DMS53 treated with DMSO at 0.1 percent for 48 hours (cell line): ENCODE results near the gene KCTD7.
"Not testable (repeated sequence)": the region's sequence is repeated elsewhere in the genome, so short reads cannot be mapped to it uniquely, and the experiment has no call there.

ENCODE experiments used
- DNase-seq: peaks from one replicate; lab custom pipeline; 2025; ENCODE audit not compliant: unreplicated experiment; lab: John Stamatoyannopoulos, UW

KCTD7 gene

GRCh38 chr7:66615699-66616098, 13.0 kb upstream of the KCTD7 start:
- DNase-seq: no peak

GRCh38 chr7:66617295-66617694, 11.4 kb upstream of the KCTD7 start:
- DNase-seq: no peak

GRCh38 chr7:66619341-66619948, 9.2 kb upstream of the KCTD7 start:
- not testable (repeated sequence) for DNase-seq

GRCh38 chr7:66626331-66626934, 2.2 kb upstream of the KCTD7 start:
- no peak for DNase-seq

- no peak for DNase-seq
These were observed 1.5 kb upstream of the KCTD7 start for GRCh38 chr7:66627151-66627681.

GRCh38 chr7:66627881-66628360, 760 bp upstream of the KCTD7 start:
- DNase-seq: no peak

GRCh38 chr7:66629222-66630062, 761 bp downstream of the KCTD7 start:
- DNase-seq: no peak

- DNase-seq: no peak
These were observed 1.9 kb downstream of the KCTD7 start for GRCh38 chr7:66630531-66630930.

GRCh38 chr7:66631471-66631870, 2.8 kb downstream of the KCTD7 start:
- DNase-seq: no peak

GRCh38 chr7:66634816-66635215, 6.1 kb downstream of the KCTD7 start:
- DNase-seq: no peak

- not testable (repeated sequence) for DNase-seq
These were observed 6.8 kb downstream of the KCTD7 start for GRCh38 chr7:66635322-66635981.

- DNase-seq: not testable (repeated sequence)
These were observed 7.4 kb downstream of the KCTD7 start for GRCh38 chr7:66635982-66636546.

- no peak for DNase-seq
These were observed 9.8 kb downstream of the KCTD7 start for GRCh38 chr7:66638309-66639099.

- DNase-seq: no peak
These were observed 11.1 kb downstream of the KCTD7 start for GRCh38 chr7:66639773-66640172.

GRCh38 chr7:66640802-66641525, 12.3 kb downstream of the KCTD7 start:
- no peak for DNase-seq

GRCh38 chr7:66641526-66641871, 12.8 kb downstream of the KCTD7 start:
- DNase-seq: no peak

- no peak for DNase-seq
These were observed 13.5 kb downstream of the KCTD7 start for GRCh38 chr7:66642186-66642585.

- no peak for DNase-seq
These were observed 14.3 kb downstream of the KCTD7 start for GRCh38 chr7:66642932-66643331.

GRCh38 chr7:66643395-66643794, 14.7 kb downstream of the KCTD7 start:
- no peak for DNase-seq
